H1 (cell line): ENCODE data around the gene SHPK. TPM values are rescaled to one million over a fixed set of nuclear protein-coding genes. Genes with fewer than 3 reads are reported as not detected.

Experiments
- CTCF ChIA-PET: fragments of 300-600 bp; sonication (Branson Sonifier 250); formaldehyde crosslinking; loops from one replicate; lab custom pipeline; 2021; ENCODE audit not compliant: partially characterized antibody; lab: Charles Lee
- POLR2A ChIA-PET: fragments of 300-600 bp; sonication (Branson Sonifier 250); formaldehyde crosslinking; loops from one replicate; lab custom pipeline; 2021; ENCODE audit warnings: inconsistent platforms; ENCODE audit not compliant: partially characterized antibody; lab: Charles Lee
- DNase-seq, 2 experiments: peaks; one replicate each; pipeline versions ENCODE4 v3.0.0 to v3.0.0-alpha.2; 2010 to 2022; ENCODE audit warnings: low spot score in 2 of 2, low read depth in 1 of 2, mixed read lengths in 1 of 2
- FAIRE-seq: peaks from 2 replicates; lab custom pipeline; 2011; peaks lifted over from hg19 to GRCh38; lab: Jason Lieb, UNC
- H2AFZ ChIP-seq: 2 replicates; pipeline ENCODE4 v1.8.1; 2012; ENCODE audit warnings: low read length, inconsistent platforms
- H2AK5ac ChIP-seq: 2 replicates; pipeline ENCODE4 v1.6.1; 2013; ENCODE audit warnings: low read depth, low read length
- H2BK120ac ChIP-seq: replicated peaks from 2 replicates; pipeline ENCODE3; 2013; ENCODE audit warnings: low read depth, low read length, inconsistent platforms
- H2BK12ac ChIP-seq: 2 replicates; pipeline ENCODE4 v1.6.1; 2013; ENCODE audit warnings: low read depth, low read length
- H2BK15ac ChIP-seq: 2 replicates; pipeline ENCODE4 v1.6.1; 2013; ENCODE audit warnings: low read length
- H2BK20ac ChIP-seq: 2 replicates; pipeline ENCODE4 v1.6.1; 2013; ENCODE audit warnings: low read length
- H2BK5ac ChIP-seq: 2 replicates; pipeline ENCODE4 v1.6.1; 2013; ENCODE audit warnings: low read depth, low read length
- H3K14ac ChIP-seq: 2 replicates; pipeline ENCODE4 v1.6.1; 2013; ENCODE audit warnings: inconsistent platforms; ENCODE audit not compliant: insufficient read length
- H3K18ac ChIP-seq: 2 replicates; pipeline ENCODE4 v1.6.1; 2013; ENCODE audit warnings: low read length; ENCODE audit errors: extremely low read depth
- H3K23ac ChIP-seq: 2 replicates; pipeline ENCODE4 v1.6.1; 2013; ENCODE audit warnings: inconsistent platforms; ENCODE audit not compliant: insufficient read length
- H3K23me2 ChIP-seq: 2 replicates; pipeline ENCODE4 v1.6.1; 2013; ENCODE audit warnings: low read depth, low read length
- H3K27ac ChIP-seq: 2 replicates; pipeline ENCODE4 v1.6.1; 2011; ENCODE audit warnings: low read depth, low read length, inconsistent platforms
- H3K27me3 ChIP-seq, 4 experiments: replicated peaks in 1 of 4; 1 replicate in 1 of 4; 2 replicates in 3 of 4; pipeline versions ENCODE4 v1.6.1 to v1.8.1; 2011 to 2013; ENCODE audit warnings: low read length in 3 of 4, mild to moderate bottlenecking in 3 of 4, inconsistent platforms in 2 of 4, mixed read lengths in 2 of 4, moderate library complexity in 1 of 4; ENCODE audit not compliant: control insufficient read depth in 3 of 4, insufficient read depth in 3 of 4; ENCODE audit errors: extremely low read depth in 1 of 4
- H3K36me3 ChIP-seq, 4 experiments: 2 replicates each; pipeline versions ENCODE4 v1.6.1 to v1.8.1; 2011 to 2013; ENCODE audit warnings: mild to moderate bottlenecking in 4 of 4, low read length in 3 of 4, moderate library complexity in 2 of 4, control low read depth in 1 of 4, inconsistent platforms in 1 of 4; ENCODE audit not compliant: insufficient read depth in 4 of 4, control insufficient read depth in 2 of 4
- H3K4ac ChIP-seq: replicated peaks from 2 replicates; pipeline ENCODE3; 2013; ENCODE audit warnings: low read length, low read depth, mixed read lengths, inconsistent platforms; ENCODE audit not compliant: insufficient read length
- H3K4me1 ChIP-seq, 4 experiments: replicated peaks in 1 of 4; 1 replicate in 1 of 4; 2 replicates in 3 of 4; pipeline versions ENCODE4 v1.6.1 to v1.8.1; 2011 to 2013; ENCODE audit warnings: low read length in 3 of 4, inconsistent platforms in 2 of 4, mixed read lengths in 1 of 4; ENCODE audit not compliant: insufficient read depth in 4 of 4, control insufficient read depth in 3 of 4
- H3K4me2 ChIP-seq, 2 experiments: 2 replicates each; pipeline versions ENCODE4 v1.6.1 to v1.8.1; 2011 to 2013; ENCODE audit warnings: low read depth in 2 of 2, low read length in 2 of 2, control low read depth in 1 of 2, inconsistent platforms in 1 of 2, mild to moderate bottlenecking in 1 of 2; ENCODE audit not compliant: insufficient read depth in 1 of 2
- H3K4me3 ChIP-seq, 4 experiments: fragments of 200-600, 300-600 bp in 1 of 4; sonication (generic), shearing (Covaris generic), sonication (Bioruptor Twin) in 1 of 4; 2 replicates each; pipeline versions ENCODE4 v1.5.1 to v1.8.1; 2011 to 2016; ENCODE audit warnings: low read length in 4 of 4, low read depth in 3 of 4, control low read depth in 2 of 4, inconsistent platforms in 2 of 4, mild to moderate bottlenecking in 2 of 4, mixed read lengths in 1 of 4, moderate library complexity in 1 of 4; ENCODE audit not compliant: insufficient read depth in 2 of 4; ENCODE audit errors: extremely low read depth in 1 of 4
- H3K56ac ChIP-seq: replicated peaks from 2 replicates; pipeline ENCODE3; 2013; ENCODE audit warnings: low read depth, mild to moderate bottlenecking, mixed read lengths, low read length, inconsistent platforms; ENCODE audit not compliant: insufficient read length
- H3K79me1 ChIP-seq: 2 replicates; pipeline ENCODE4 v1.6.1; 2013; ENCODE audit warnings: low read depth, low read length, control low read depth
- H3K79me2 ChIP-seq, 2 experiments: 2 replicates each; pipeline versions ENCODE4 v1.6.1 to v1.8.1; 2012 to 2013; ENCODE audit warnings: low read length in 2 of 2, mild to moderate bottlenecking in 2 of 2, inconsistent platforms in 1 of 2; ENCODE audit not compliant: insufficient read depth in 2 of 2, control insufficient read depth in 1 of 2
- H3K9ac ChIP-seq, 4 experiments: replicated peaks in 1 of 4; 1 replicate in 1 of 4; 2 replicates in 3 of 4; pipeline versions ENCODE4 v1.6.1 to v1.8.1; 2011 to 2013; ENCODE audit warnings: low read depth in 3 of 4, low read length in 3 of 4, control low read depth in 2 of 4, mild to moderate bottlenecking in 2 of 4, moderate library complexity in 2 of 4, inconsistent platforms in 1 of 4; ENCODE audit errors: extremely low read depth in 1 of 4
- H3K9me3 ChIP-seq, 2 experiments: 2 replicates each; pipeline versions ENCODE4 v1.6.1 to v1.8.1; 2012 to 2013; ENCODE audit warnings: mild to moderate bottlenecking in 2 of 2, moderate library complexity in 2 of 2, control low read depth in 1 of 2, inconsistent platforms in 1 of 2, low read depth in 1 of 2, low read length in 1 of 2, mixed read lengths in 1 of 2; ENCODE audit not compliant: insufficient read depth in 2 of 2
- H4K20me1 ChIP-seq, 2 experiments: replicated peaks in 1 of 2; 2 replicates each; pipeline versions ENCODE3 to v1.8.1; 2011 to 2013; ENCODE audit warnings: inconsistent platforms in 2 of 2, low read length in 2 of 2, mild to moderate bottlenecking in 1 of 2; ENCODE audit not compliant: insufficient read depth in 2 of 2, control insufficient read depth in 1 of 2
- H4K5ac ChIP-seq: 2 replicates; pipeline ENCODE4 v1.6.1; 2013; ENCODE audit warnings: low read length, low read depth, mixed read lengths, inconsistent platforms; ENCODE audit not compliant: insufficient read length
- H4K8ac ChIP-seq: 2 replicates; pipeline ENCODE4 v1.8.0; 2013; ENCODE audit warnings: mild to moderate bottlenecking, moderate library complexity, low read length, inconsistent platforms; ENCODE audit not compliant: insufficient read depth; ENCODE audit errors: extremely low read depth
- H4K91ac ChIP-seq: replicated peaks from 2 replicates; pipeline ENCODE3; 2013; ENCODE audit warnings: low read length, mixed read lengths, inconsistent platforms; ENCODE audit not compliant: insufficient read length
- CEBPB ChIP-seq: IDR thresholded peaks from 2 replicates; pipeline ENCODE4 v1.6.1; 2012; ENCODE audit warnings: low read depth, low read length
- EGR1 ChIP-seq: IDR thresholded peaks from 2 replicates; pipeline ENCODE4 v1.6.1; 2011; ENCODE audit warnings: low read depth, low read length, borderline replicate concordance
- PHF8 ChIP-seq: fragments of 200-600 bp; sonication (generic); conservative IDR thresholded peaks from 2 replicates; pipeline ENCODE4 v1.7.1; 2012; ENCODE audit warnings: low read depth, mild to moderate bottlenecking, inconsistent platforms, low read length, moderate library complexity
- POLR2AphosphoS5 ChIP-seq: IDR thresholded peaks from 2 replicates; pipeline ENCODE4 v1.6.1; 2011; ENCODE audit warnings: low read depth, low read length
- POU5F1 ChIP-seq: IDR thresholded peaks from 2 replicates; pipeline ENCODE4 v1.6.1; 2011; ENCODE audit warnings: low read depth, mild to moderate bottlenecking, low read length, moderate library complexity
- SP4 ChIP-seq: IDR thresholded peaks from 2 replicates; pipeline ENCODE4 v1.6.1; 2012; ENCODE audit warnings: low read length, inconsistent platforms
- SUZ12 ChIP-seq: fragments of 200-600 bp; sonication (generic); IDR thresholded peaks from 2 replicates; pipeline ENCODE4 v1.6.1; 2012; ENCODE audit warnings: mild to moderate bottlenecking, inconsistent platforms, low read length, moderate library complexity, mixed read lengths
- TAF1 ChIP-seq: IDR thresholded peaks from 2 replicates; pipeline ENCODE4 v1.6.1; 2011; ENCODE audit warnings: mild to moderate bottlenecking, low read depth, low read length
- WGBS, 2 experiments: shearing (Covaris generic) in 1 of 2; methylation state at CpG; one replicate each; pipeline versions ENCODE4 v1.1.6 to v1.1.7; 2013 to 2015; ENCODE audit warnings: low lambda C conversion rate in 2 of 2, mixed read lengths in 2 of 2, inconsistent platforms in 1 of 2, low coverage in 1 of 2, missing lambda C conversion rate in 1 of 2; ENCODE audit not compliant: insufficient replicate concordance in 2 of 2, insufficient coverage in 1 of 2, insufficient read length in 1 of 2; ENCODE audit errors: extremely low coverage in 1 of 2, missing lambda C conversion rate in 1 of 2; 5-methylcytosine and 5-hydroxymethylcytosine counted together
- polyA plus RNA-seq, 7 experiments: library from polyadenylated mRNA; depleted of rRNA in 3 of 7; stranded (reverse) in 5 of 7; unstranded in 2 of 7; fragments of >200 nt in 5 of 7; fragments of 200-250 nt in 2 of 7; gene quantifications; 1 replicate in 5 of 7; 2 replicates in 1 of 7; 4 replicates in 1 of 7; pipeline versions ENCODE4 v1.2.1 to v1.2.3, GENCODE V29; 2011 to 2013; ENCODE audit warnings: missing spikeins in 2 of 7, mixed read lengths in 2 of 7
- total RNA-seq: library from RNA; stranded (reverse); fragmentation: NEBNext Ultra II Directional; extraction: Animal tissue kit (Norgen Biotek cat#: 25700); gene quantifications from 2 replicates; pipeline ENCODE4 v1.2.1, GENCODE V29; 2021

The SHPK gene
- total and polyA plus RNA-seq, 2 of the 8 experiments (the other 6 are each of a cell fraction or from before 2014, with no cell fraction given) = 28.6 to 36.7 TPM

GRCh38 chr17:3571043-3571900 lies 64.8 kb downstream of the SHPK start:
- H3K27ac ChIP-seq = no peak overlapping the region
- no peak overlapping the region for H3K14ac ChIP-seq
- no peak overlapping the region for H2BK15ac ChIP-seq
- H4K5ac ChIP-seq = no peak overlapping the region
- no peak for TF ChIP-seq EGR1
- TF ChIP-seq PHF8 = no peak
- TF ChIP-seq POLR2AphosphoS5 = no peak
- TF ChIP-seq SP4 = no peak
- no peak for TF ChIP-seq SUZ12
- TF ChIP-seq POU5F1 = no peak
- TF ChIP-seq CEBPB = no peak
- no peak for TF ChIP-seq TAF1
- TF ChIP-seq, all 59 proteins: peak for 0
- Histone ChIP-seq H4K91ac (no peak overlapping the region), H3K4ac (no peak overlapping the region), H3K79me1 (no peaks in the 10 kb centered on the region), H3K4me3 (no peak overlapping the region), H3K4me2 (no peak overlapping the region), H3K9ac (no peak overlapping the region), H3K9me3 (no peaks in the 10 kb centered on the region), H3K56ac (no peak overlapping the region), H2BK12ac (no peak overlapping the region), H2BK120ac (no peak overlapping the region), H3K23ac (no peak overlapping the region), H3K23me2 (no peaks in the 10 kb centered on the region), H3K18ac (no peak overlapping the region), H4K8ac (no peak overlapping the region), H2BK5ac (no peak overlapping the region), H3K36me3 (peaks cover 0 to 4% (median 1%) of the 10 kb centered on the region in 4 experiments; a peak in 2 of 8 replicates), H3K79me2 (no peaks in the 10 kb centered on the region), H2AFZ (no peak overlapping the region), H2BK20ac (no peak overlapping the region), H3K27me3 (no peaks in the 10 kb centered on the region), H2AK5ac (no peak overlapping the region), H3K4me1 (no peaks in the 10 kb centered on the region), H4K20me1 (no peaks in the 10 kb centered on the region)
- DNase-seq = no peak
- FAIRE-seq = no peak
- CTCF ChIA-PET = interaction anchor here (0.6 kb wide), 1 partner anchor 108 kb away, joined by 3 read pairs; no protein-coding TSS in a partner anchor
- 89% methylated on average over 35 of the region's 36 CpGs; no CpG with 5 or more reads in 1 of the 2 experiments for WGBS, 2 experiments
- POLR2A ChIA-PET = no interaction called here
